Brain microvascular endothelial cell (primary cell): ENCODE data around the gene YJEFN3.

Source experiments
- DNase-seq: peaks from one replicate; pipeline ENCODE4 v3.0.0-alpha.2; 2020
- H3K27ac ChIP-seq: fragments of 250-450 bp; sonication (Bioruptor Pico); 2 replicates; pipeline ENCODE4 v1.5.1; 2020; ENCODE audit warnings: mild to moderate bottlenecking, moderate library complexity
- H3K27me3 ChIP-seq: fragments of 250-450 bp; sonication (Bioruptor Pico); replicated peaks from 2 replicates; pipeline ENCODE4 v1.5.1; 2020; ENCODE audit warnings: mild to moderate bottlenecking
- H3K36me3 ChIP-seq: fragments of 250-450 bp; sonication (Bioruptor Pico); replicated peaks from 2 replicates; pipeline ENCODE4 v1.5.1; 2020; ENCODE audit warnings: mild to moderate bottlenecking
- H3K4me3 ChIP-seq: 2 replicates; pipeline ENCODE4 v1.5.1; 2011; ENCODE audit warnings: low read depth, mild to moderate bottlenecking, control low read depth, low read length, moderate library complexity
- in situ Hi-C: cut with HindIII; loops from 2 replicates; pipeline ENCODE4 v1.10.0; 2017; ENCODE audit warnings: low sequenced_read_pairs, low pct_ligation_motif_present
- TF ChIP-seq, protein P1 (sequence below): IDR thresholded peaks from 2 replicates; pipeline ENCODE4 v1.5.1; 2011; ENCODE audit warnings: low read depth, mild to moderate bottlenecking, moderate library complexity, low read length, control low read depth, inconsistent platforms; ENCODE audit errors: missing control alignments

Gene YJEFN3

DNA sequence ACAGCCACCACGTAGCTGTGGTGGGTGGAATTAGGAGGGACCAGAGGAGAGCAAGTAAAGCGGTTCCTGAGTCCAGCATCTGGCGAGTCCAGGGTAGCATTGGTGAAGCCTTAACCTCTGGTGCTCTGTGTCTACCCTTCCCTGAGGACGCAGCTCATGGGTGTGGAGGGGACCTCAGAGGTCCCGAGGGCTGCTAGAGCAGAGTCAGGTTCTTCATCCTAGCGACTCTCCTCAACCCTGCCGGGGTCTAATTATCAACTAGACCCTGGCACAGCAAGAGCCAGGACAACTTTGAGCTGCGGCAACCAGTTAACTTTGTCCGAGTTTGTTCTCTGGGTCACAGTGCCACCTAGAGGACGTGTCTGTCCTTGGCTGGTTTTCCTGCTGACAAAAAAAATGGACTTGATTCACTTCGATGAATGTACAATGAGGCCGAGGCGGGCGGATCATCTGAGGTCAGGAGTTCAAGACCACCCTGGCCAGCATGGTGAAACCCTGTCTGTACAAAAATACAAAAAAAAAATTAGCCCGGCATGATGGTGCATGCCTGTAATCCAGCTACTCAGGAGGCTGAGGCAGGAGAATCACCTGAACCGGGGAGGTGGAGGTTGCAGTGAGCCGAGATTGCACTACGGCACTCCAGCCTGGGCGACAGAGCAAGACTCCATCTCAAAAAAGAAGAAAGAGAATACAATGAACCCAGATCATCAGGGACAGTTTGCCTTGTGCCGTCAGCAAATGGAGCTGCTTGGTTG is 38.3 kb upstream of the YJEFN3 start:
- Histone ChIP-seq H3K4me3 (no peak overlapping the region), H3K27ac (peak overlapping the region; percentile 86), H3K36me3 (peaks cover 12% of the 10 kb centered on the region), H3K27me3 (no peaks in the 10 kb centered on the region)
- peak; percentile 77 for DNase-seq
- TF ChIP-seq, protein P1, sequence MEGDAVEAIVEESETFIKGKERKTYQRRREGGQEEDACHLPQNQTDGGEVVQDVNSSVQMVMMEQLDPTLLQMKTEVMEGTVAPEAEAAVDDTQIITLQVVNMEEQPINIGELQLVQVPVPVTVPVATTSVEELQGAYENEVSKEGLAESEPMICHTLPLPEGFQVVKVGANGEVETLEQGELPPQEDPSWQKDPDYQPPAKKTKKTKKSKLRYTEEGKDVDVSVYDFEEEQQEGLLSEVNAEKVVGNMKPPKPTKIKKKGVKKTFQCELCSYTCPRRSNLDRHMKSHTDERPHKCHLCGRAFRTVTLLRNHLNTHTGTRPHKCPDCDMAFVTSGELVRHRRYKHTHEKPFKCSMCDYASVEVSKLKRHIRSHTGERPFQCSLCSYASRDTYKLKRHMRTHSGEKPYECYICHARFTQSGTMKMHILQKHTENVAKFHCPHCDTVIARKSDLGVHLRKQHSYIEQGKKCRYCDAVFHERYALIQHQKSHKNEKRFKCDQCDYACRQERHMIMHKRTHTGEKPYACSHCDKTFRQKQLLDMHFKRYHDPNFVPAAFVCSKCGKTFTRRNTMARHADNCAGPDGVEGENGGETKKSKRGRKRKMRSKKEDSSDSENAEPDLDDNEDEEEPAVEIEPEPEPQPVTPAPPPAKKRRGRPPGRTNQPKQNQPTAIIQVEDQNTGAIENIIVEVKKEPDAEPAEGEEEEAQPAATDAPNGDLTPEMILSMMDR: peak; percentile 85
- in situ Hi-C loops: no loop called here

DNA sequence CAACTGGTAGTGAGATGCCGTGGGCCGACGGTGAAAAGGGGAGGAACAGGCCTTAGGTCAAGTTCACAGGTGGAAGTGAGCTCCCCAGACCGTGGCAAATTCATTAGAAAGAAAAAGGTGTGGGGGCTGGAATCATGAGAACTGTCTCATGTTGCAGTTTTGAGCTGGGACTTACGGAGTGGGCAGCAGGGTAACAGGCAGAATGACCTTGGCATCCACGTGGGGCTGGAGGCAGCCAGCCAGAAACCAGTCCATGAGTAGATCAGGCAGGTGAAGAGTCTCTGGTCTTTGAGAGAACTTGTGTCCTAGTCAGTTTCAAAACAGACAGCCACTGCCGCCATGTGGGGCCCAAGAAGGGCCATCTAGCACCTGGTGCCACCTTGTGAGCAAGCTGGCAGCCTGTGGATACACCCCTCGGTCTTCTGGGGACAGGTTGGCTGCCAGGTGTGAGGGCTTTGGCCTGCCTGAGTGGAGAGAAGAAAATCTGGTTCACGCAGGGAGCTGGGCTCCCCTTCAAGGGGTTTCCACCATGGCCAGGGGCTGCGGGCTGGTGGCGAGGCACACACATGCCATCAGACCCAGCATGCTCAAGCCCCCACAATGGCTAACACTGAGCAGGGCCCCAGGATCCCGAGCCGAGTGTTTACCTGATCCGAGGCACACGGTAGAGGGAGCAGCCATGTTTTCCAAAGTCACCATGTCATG is 37.2 kb upstream of the YJEFN3 start:
- in situ Hi-C loops: no loop called here
- H3K27me3 ChIP-seq: no peaks in the 10 kb centered on the region
- H3K4me3 ChIP-seq: no peak overlapping the region
- peaks cover 21% of the 10 kb centered on the region for H3K36me3 ChIP-seq
- DNase-seq: no peak
- TF ChIP-seq, protein P1: no peak
- H3K27ac ChIP-seq: no peak overlapping the region

DNA sequence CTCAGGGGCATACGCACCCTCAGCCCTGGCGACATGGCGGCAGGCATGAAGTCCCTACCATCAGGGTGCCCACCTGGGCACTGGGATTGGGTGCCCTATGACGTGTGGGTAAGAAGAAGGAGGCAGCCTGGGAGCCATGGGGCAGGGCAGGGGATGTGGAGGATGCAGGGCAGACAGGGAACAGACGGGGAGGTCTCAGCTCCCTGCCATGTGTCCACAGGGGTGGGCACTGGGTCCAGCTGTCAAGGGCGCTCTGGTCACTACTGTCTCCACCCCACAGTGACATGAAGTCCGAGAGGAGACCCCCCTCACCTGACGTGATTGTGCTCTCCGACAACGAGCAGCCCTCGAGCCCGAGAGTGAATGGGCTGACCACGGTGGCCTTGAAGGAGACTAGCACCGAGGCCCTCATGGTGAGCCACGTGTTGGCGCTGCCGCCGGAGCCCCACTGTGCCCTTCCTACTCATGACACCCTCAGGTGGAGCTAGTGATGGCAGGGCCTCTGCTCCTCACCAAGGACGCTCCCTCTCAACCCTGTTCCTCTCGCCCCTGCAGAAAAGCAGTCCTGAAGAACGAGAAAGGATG is 36.6 kb upstream of the YJEFN3 start:
- TF ChIP-seq, protein P1: no peak
- in situ Hi-C loops: no loop called here
- Histone ChIP-seq H3K27me3 (no peaks in the 10 kb centered on the region), H3K36me3 (peaks cover 24% of the 10 kb centered on the region), H3K4me3 (no peak overlapping the region), H3K27ac (no peak overlapping the region)
- no peak for DNase-seq

DNA sequence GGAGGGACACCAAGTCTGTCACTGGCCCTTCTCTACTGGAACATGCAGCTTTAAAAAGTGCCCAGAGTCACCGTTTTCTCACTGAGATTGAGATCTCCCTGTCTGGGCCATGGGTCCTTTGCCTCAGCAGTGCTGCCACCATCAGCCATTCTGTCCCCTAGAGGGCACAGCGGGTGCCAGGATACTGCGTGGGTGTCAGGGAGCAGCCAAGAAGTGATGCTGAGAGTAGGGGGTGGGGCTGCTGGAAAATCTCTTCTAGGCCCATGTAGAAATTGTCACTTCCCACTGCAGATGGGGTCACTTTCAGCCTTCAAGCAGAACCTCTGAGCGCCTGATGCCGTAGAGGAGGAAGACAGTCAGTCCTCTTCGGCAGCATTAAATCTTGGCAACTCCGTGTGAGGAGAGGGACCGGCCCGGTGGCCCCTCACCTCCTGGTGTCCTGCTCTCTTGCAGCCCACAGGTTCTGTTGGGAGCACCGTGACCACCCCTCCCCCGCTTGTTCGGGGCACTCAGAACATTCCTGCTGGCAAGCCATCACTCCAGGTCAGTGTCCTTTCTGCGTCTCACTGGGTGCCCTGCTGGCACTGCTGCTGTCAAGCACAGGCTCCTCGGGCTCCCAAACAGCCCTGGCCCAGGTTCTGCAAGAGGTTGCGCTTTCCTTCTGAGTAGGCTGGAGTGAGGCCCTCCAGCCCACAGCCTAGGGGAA is 34.7 kb upstream of the YJEFN3 start:
- DNase-seq: no peak
- H3K36me3 ChIP-seq: peaks cover 40% of the 10 kb centered on the region
- no peaks in the 10 kb centered on the region for H3K27me3 ChIP-seq
- no peak overlapping the region for H3K4me3 ChIP-seq
- TF ChIP-seq, protein P1: peak; percentile 9
- H3K27ac ChIP-seq: no peak overlapping the region
- in situ Hi-C loops: no loop called here

DNA sequence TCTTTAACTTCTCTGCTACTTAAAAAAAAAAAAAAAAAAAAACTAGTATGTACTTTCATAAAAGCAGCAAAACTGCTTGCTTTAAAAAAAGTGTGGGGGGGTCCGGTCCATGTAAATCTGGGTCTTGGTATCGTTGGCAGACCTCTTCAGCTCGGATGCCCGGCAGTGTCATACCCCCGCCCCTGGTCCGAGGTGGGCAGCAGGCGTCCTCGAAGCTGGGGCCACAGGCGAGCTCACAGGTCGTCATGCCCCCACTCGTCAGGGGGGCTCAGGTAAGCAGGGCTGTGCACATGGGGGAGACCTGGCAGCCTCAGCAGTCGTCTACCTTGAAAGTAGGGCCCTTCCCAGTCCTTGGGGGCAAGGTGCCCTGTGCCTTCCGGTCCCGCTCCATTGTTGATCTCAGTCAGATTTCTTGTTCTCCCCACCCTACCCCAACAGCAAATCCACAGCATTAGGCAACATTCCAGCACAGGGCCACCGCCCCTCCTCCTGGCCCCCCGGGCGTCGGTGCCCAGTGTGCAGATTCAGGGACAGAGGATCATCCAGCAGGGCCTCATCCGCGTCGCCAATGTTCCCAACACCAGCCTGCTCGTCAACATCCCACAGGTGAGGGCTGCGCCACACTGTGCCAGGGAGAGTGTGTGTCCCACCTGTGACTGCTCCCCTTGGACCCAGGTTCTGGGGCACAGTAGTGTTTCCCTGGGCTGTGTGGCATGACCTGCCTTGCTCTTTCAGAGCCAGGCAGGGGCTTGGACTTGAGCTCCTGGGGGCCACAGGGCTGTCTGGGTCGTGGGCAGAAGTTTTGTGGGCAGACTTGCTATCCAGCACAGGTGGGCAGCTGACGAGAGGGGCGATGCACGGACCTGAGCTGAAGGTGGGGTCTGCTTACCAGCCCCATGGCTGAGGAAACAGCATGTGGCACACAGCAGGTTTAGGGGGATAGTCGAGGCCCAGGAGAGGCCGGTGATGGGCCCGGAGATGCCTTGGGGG is 32.8 kb upstream of the YJEFN3 start:
- H3K36me3 ChIP-seq: peaks cover 54% of the 10 kb centered on the region
- H3K4me3 ChIP-seq: no peak overlapping the region
- TF ChIP-seq, protein P1: no peak
- no peak for DNase-seq
- in situ Hi-C loops: no loop called here
- no peak overlapping the region for H3K27ac ChIP-seq
- no peaks in the 10 kb centered on the region for H3K27me3 ChIP-seq
